Measurements from ENCODE around the gene LIMCH1.

LIMCH1 gene

GRCh38 chr4:41550308-41550707, 12.4 kb downstream of the LIMCH1 start:
- no peaks in the 10 kb centered on the region for H3K27me3 ChIP-seq (ENCODE audit: control insufficient read depth, insufficient read depth, low read length)
- no peaks in the 10 kb centered on the region for H3K36me3 ChIP-seq (ENCODE audit: control insufficient read depth, insufficient read depth, low read length)
- H3K9ac ChIP-seq (ENCODE audit: low read length): no peak overlapping the region
- H3K4me1 ChIP-seq (ENCODE audit: control insufficient read depth, insufficient read depth, low read length): no peaks in the 10 kb centered on the region
- no peaks in the 10 kb centered on the region for H3K9me3 ChIP-seq (ENCODE audit: control insufficient read depth, low read length)
- no peak overlapping the region for H3K4me3 ChIP-seq (ENCODE audit: low read length)

- Histone ChIP-seq H3K4me3 (ENCODE audit: low read length) (no peak overlapping the region), H3K4me1 (ENCODE audit: control insufficient read depth, insufficient read depth, low read length) (no peaks in the 10 kb centered on the region), H3K9me3 (ENCODE audit: control insufficient read depth, low read length) (no peaks in the 10 kb centered on the region), H3K27me3 (ENCODE audit: control insufficient read depth, insufficient read depth, low read length) (no peaks in the 10 kb centered on the region), H3K9ac (ENCODE audit: low read length) (no peak overlapping the region), H3K36me3 (ENCODE audit: control insufficient read depth, insufficient read depth, low read length) (no peaks in the 10 kb centered on the region)
Measured at GRCh38 chr4:41551536-41551935, 13.6 kb downstream of the LIMCH1 start.

- Histone ChIP-seq H3K9me3 (ENCODE audit: control insufficient read depth, low read length) (no peaks in the 10 kb centered on the region), H3K36me3 (ENCODE audit: control insufficient read depth, insufficient read depth, low read length) (no peaks in the 10 kb centered on the region), H3K4me1 (ENCODE audit: control insufficient read depth, insufficient read depth, low read length) (no peaks in the 10 kb centered on the region), H3K27me3 (ENCODE audit: control insufficient read depth, insufficient read depth, low read length) (no peaks in the 10 kb centered on the region), H3K4me3 (ENCODE audit: low read length) (no peak overlapping the region), H3K9ac (ENCODE audit: low read length) (no peak overlapping the region)
Measured at GRCh38 chr4:41554905-41555304, 16.9 kb downstream of the LIMCH1 start.

- H3K4me3 ChIP-seq (ENCODE audit: low read length): no peak overlapping the region
- H3K9ac ChIP-seq (ENCODE audit: low read length): no peak overlapping the region
- H3K9me3 ChIP-seq (ENCODE audit: control insufficient read depth, low read length): no peaks in the 10 kb centered on the region
- no peaks in the 10 kb centered on the region for H3K36me3 ChIP-seq (ENCODE audit: control insufficient read depth, insufficient read depth, low read length)
- no peaks in the 10 kb centered on the region for H3K4me1 ChIP-seq (ENCODE audit: control insufficient read depth, insufficient read depth, low read length)
- H3K27me3 ChIP-seq (ENCODE audit: control insufficient read depth, insufficient read depth, low read length): no peaks in the 10 kb centered on the region
Measured at GRCh38 chr4:41556526-41556925, 18.6 kb downstream of the LIMCH1 start.

- H3K4me3 ChIP-seq (ENCODE audit: low read length): no peak overlapping the region
- no peak overlapping the region for H3K9ac ChIP-seq (ENCODE audit: low read length)
- H3K36me3 ChIP-seq (ENCODE audit: control insufficient read depth, insufficient read depth, low read length): no peaks in the 10 kb centered on the region
- H3K4me1 ChIP-seq (ENCODE audit: control insufficient read depth, insufficient read depth, low read length): no peaks in the 10 kb centered on the region
- no peaks in the 10 kb centered on the region for H3K27me3 ChIP-seq (ENCODE audit: control insufficient read depth, insufficient read depth, low read length)
- H3K9me3 ChIP-seq (ENCODE audit: control insufficient read depth, low read length): no peaks in the 10 kb centered on the region
Measured at GRCh38 chr4:41559940-41560516, 22.1 kb downstream of the LIMCH1 start.

GRCh38 chr4:41561244-41561643, 23.3 kb downstream of the LIMCH1 start:
- H3K27me3 ChIP-seq (ENCODE audit: control insufficient read depth, insufficient read depth, low read length): no peaks in the 10 kb centered on the region
- H3K9ac ChIP-seq (ENCODE audit: low read length): no peak overlapping the region
- H3K36me3 ChIP-seq (ENCODE audit: control insufficient read depth, insufficient read depth, low read length): no peaks in the 10 kb centered on the region

GRCh38 chr4:41567186-41567585, 29.2 kb downstream of the LIMCH1 start:
- Histone ChIP-seq H3K9ac (ENCODE audit: low read length) (no peak overlapping the region), H3K4me1 (ENCODE audit: control insufficient read depth, insufficient read depth, low read length) (no peaks in the 10 kb centered on the region), H3K36me3 (ENCODE audit: control insufficient read depth, insufficient read depth, low read length) (no peaks in the 10 kb centered on the region), H3K27me3 (ENCODE audit: control insufficient read depth, insufficient read depth, low read length) (no peaks in the 10 kb centered on the region), H3K9me3 (ENCODE audit: control insufficient read depth, low read length) (no peaks in the 10 kb centered on the region), H3K4me3 (ENCODE audit: low read length) (no peak overlapping the region)

More at GRCh38 chr4:41561244-41561643, 23.3 kb downstream of the LIMCH1 start:
- Histone ChIP-seq H3K9me3 (ENCODE audit: control insufficient read depth, low read length) (no peaks in the 10 kb centered on the region), H3K4me1 (ENCODE audit: control insufficient read depth, insufficient read depth, low read length) (no peaks in the 10 kb centered on the region), H3K4me3 (ENCODE audit: low read length) (no peak overlapping the region)

GRCh38 chr4:41568363-41568762, 30.4 kb downstream of the LIMCH1 start:
- Histone ChIP-seq H3K9ac (ENCODE audit: low read length) (no peak overlapping the region), H3K27me3 (ENCODE audit: control insufficient read depth, insufficient read depth, low read length) (no peaks in the 10 kb centered on the region), H3K4me1 (ENCODE audit: control insufficient read depth, insufficient read depth, low read length) (no peaks in the 10 kb centered on the region), H3K9me3 (ENCODE audit: control insufficient read depth, low read length) (no peaks in the 10 kb centered on the region), H3K36me3 (ENCODE audit: control insufficient read depth, insufficient read depth, low read length) (no peaks in the 10 kb centered on the region), H3K4me3 (ENCODE audit: low read length) (no peak overlapping the region)

GRCh38 chr4:41569961-41570360, 32.0 kb downstream of the LIMCH1 start:
- no peak overlapping the region for H3K9ac ChIP-seq (ENCODE audit: low read length)
- no peaks in the 10 kb centered on the region for H3K36me3 ChIP-seq (ENCODE audit: control insufficient read depth, insufficient read depth, low read length)
- H3K4me3 ChIP-seq (ENCODE audit: low read length): no peak overlapping the region
- H3K9me3 ChIP-seq (ENCODE audit: control insufficient read depth, low read length): no peaks in the 10 kb centered on the region
- no peaks in the 10 kb centered on the region for H3K4me1 ChIP-seq (ENCODE audit: control insufficient read depth, insufficient read depth, low read length)
- H3K27me3 ChIP-seq (ENCODE audit: control insufficient read depth, insufficient read depth, low read length): no peaks in the 10 kb centered on the region

GRCh38 chr4:41571422-41571821, 33.5 kb downstream of the LIMCH1 start:
- Histone ChIP-seq H3K4me1 (ENCODE audit: control insufficient read depth, insufficient read depth, low read length) (no peaks in the 10 kb centered on the region), H3K9ac (ENCODE audit: low read length) (no peak overlapping the region), H3K4me3 (ENCODE audit: low read length) (no peak overlapping the region)

GRCh38 chr4:41572516-41572915, 34.6 kb downstream of the LIMCH1 start:
- H3K9me3 ChIP-seq (ENCODE audit: control insufficient read depth, low read length): no peaks in the 10 kb centered on the region
- no peaks in the 10 kb centered on the region for H3K36me3 ChIP-seq (ENCODE audit: control insufficient read depth, insufficient read depth, low read length)
- H3K9ac ChIP-seq (ENCODE audit: low read length): no peak overlapping the region
- no peaks in the 10 kb centered on the region for H3K27me3 ChIP-seq (ENCODE audit: control insufficient read depth, insufficient read depth, low read length)
- H3K4me1 ChIP-seq (ENCODE audit: control insufficient read depth, insufficient read depth, low read length): no peaks in the 10 kb centered on the region
- no peak overlapping the region for H3K4me3 ChIP-seq (ENCODE audit: low read length)

More at GRCh38 chr4:41571422-41571821, 33.5 kb downstream of the LIMCH1 start:
- Histone ChIP-seq H3K36me3 (ENCODE audit: control insufficient read depth, insufficient read depth, low read length) (no peaks in the 10 kb centered on the region), H3K9me3 (ENCODE audit: control insufficient read depth, low read length) (no peaks in the 10 kb centered on the region), H3K27me3 (ENCODE audit: control insufficient read depth, insufficient read depth, low read length) (no peaks in the 10 kb centered on the region)

- Histone ChIP-seq H3K27me3 (ENCODE audit: control insufficient read depth, insufficient read depth, low read length) (no peaks in the 10 kb centered on the region), H3K4me1 (ENCODE audit: control insufficient read depth, insufficient read depth, low read length) (no peaks in the 10 kb centered on the region), H3K9ac (ENCODE audit: low read length) (no peak overlapping the region), H3K4me3 (ENCODE audit: low read length) (no peak overlapping the region), H3K9me3 (ENCODE audit: control insufficient read depth, low read length) (no peaks in the 10 kb centered on the region), H3K36me3 (ENCODE audit: control insufficient read depth, insufficient read depth, low read length) (no peaks in the 10 kb centered on the region)
Measured at GRCh38 chr4:41572956-41573355, 35.0 kb downstream of the LIMCH1 start.

GRCh38 chr4:41573502-41574001, 35.6 kb downstream of the LIMCH1 start:
- Histone ChIP-seq H3K9me3 (ENCODE audit: control insufficient read depth, low read length) (no peaks in the 10 kb centered on the region), H3K4me1 (ENCODE audit: control insufficient read depth, insufficient read depth, low read length) (no peaks in the 10 kb centered on the region), H3K4me3 (ENCODE audit: low read length) (no peak overlapping the region), H3K36me3 (ENCODE audit: control insufficient read depth, insufficient read depth, low read length) (no peaks in the 10 kb centered on the region), H3K27me3 (ENCODE audit: control insufficient read depth, insufficient read depth, low read length) (no peaks in the 10 kb centered on the region), H3K9ac (ENCODE audit: low read length) (no peak overlapping the region)
